Activated T-helper 1 cell treated with anti-CD3 and anti-CD28 coated beads, Interleukin-12 subunit alpha, Interleukin-12 subunit beta, Interleukin-2, Interleukin-4 antibody, amounts not matched to agents 30 ng/mL and 10 ng/mL and 1 ng/mL, durations not matched to agents 14 hours and 24 hours and 36 hours (primary cell): ENCODE results near the gene PDGFC. TPM values are rescaled to one million over a fixed set of nuclear protein-coding genes. Genes with fewer than 3 reads are reported as not detected.
"Not testable (repeated sequence)": the region's sequence is repeated elsewhere in the genome, so short reads cannot be mapped to it uniquely, and the experiment has no call there.

Experiments used
- DNase-seq: peaks from one replicate; pipeline ENCODE4 v3.0.0; 2021; ENCODE audit warnings: low spot score
- H3K27ac Mint-ChIP-seq: one replicate; pipeline ENCODE4 v1.8.0; 2021; ENCODE audit warnings: mild to moderate bottlenecking, mixed read lengths
- H3K27me3 Mint-ChIP-seq: one replicate; pipeline ENCODE4 v1.8.0; 2022; ENCODE audit warnings: mild to moderate bottlenecking, moderate library complexity, mixed read lengths; ENCODE audit not compliant: insufficient read depth
- H3K36me3 Mint-ChIP-seq: one replicate; pipeline ENCODE4 v1.8.0; 2021; ENCODE audit warnings: low read depth, mixed read lengths
- H3K4me1 Mint-ChIP-seq: one replicate; pipeline ENCODE4 v1.8.0; 2021; ENCODE audit warnings: low read depth, mixed read lengths
- H3K4me3 Mint-ChIP-seq: one replicate; pipeline ENCODE4 v1.8.0; 2021; ENCODE audit warnings: mild to moderate bottlenecking, moderate library complexity, mixed read lengths
- H3K9me3 Mint-ChIP-seq: one replicate; pipeline ENCODE4 v1.8.0; 2021; ENCODE audit warnings: mixed read lengths
- intact Hi-C: fragments of 100-400 bp; cut with micrococcal nuclease; formaldehyde crosslinking; loops from one replicate; pipeline ENCODE4 v1.15.1; 2024
- total RNA-seq: library from RNA; stranded (reverse); gene quantifications from 2 replicates; pipeline ENCODE4 v1.2.3, GENCODE V29; 2022

Gene PDGFC
- total RNA-seq, 1 donor from 2014 or later = not detected

DNA sequence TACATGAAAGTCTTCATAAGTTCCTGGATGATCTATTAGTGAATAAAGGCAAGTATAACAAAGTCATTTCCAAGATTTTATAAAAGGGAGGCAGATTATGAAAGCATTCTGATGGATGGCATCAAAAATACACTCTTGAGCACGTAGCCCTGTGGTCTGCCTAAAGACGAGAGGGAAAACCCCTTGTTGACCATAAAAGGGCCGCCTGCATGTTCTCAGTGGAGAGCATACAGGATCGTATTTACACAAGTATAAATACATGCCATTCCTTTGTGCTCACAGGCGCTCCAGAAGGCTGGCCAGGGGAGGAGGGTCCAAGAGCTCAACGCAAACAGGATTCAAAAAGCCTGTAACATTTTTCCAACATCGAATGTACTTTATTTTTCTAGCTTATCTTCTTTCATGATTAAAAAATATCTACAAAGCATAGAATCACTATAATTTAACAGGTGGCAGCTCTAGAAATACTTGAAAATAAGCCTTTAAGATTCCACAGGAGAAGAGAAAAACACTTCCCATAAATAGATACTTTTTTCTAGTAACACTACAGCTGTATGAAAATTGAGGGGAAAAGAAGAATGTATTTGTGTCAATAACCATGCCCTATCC lies 29.6 kb downstream of the PDGFC start:
- Mint-ChIP-seq H3K4me3 (no peak overlapping the region), H3K36me3 (no peaks in the 10 kb centered on the region), H3K9me3 (no peaks in the 10 kb centered on the region), H3K27ac (no peak overlapping the region), H3K27me3 (no peaks in the 10 kb centered on the region), H3K4me1 (no peaks in the 10 kb centered on the region)
- intact Hi-C loops = no loop called here
- no peak for DNase-seq

DNA sequence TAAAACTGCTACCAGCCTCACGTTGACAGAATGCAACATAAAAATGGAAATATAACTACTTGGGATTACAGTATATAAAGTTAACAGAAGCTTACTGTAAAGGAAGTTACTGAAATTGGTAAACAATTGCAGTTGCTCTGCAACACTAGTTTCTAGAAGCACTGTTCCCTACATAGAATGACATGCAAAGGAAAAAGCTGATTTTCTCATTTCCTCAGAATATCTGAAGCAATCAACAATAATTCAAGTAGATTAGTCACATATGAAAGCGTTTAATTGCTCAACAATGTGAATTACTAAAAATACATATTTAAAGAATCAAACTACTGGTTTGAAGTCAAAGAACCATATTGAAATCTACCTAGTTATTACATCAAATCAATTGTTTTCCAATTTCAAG lies 31.8 kb downstream of the PDGFC start:
- no peaks in the 10 kb centered on the region for H3K27me3 Mint-ChIP-seq
- no peak for DNase-seq
- H3K4me1 Mint-ChIP-seq = no peaks in the 10 kb centered on the region
- intact Hi-C loops = no loop called here
- no peaks in the 10 kb centered on the region for H3K9me3 Mint-ChIP-seq
- H3K36me3 Mint-ChIP-seq = no peaks in the 10 kb centered on the region
- no peak overlapping the region for H3K4me3 Mint-ChIP-seq
- no peak overlapping the region for H3K27ac Mint-ChIP-seq

DNA sequence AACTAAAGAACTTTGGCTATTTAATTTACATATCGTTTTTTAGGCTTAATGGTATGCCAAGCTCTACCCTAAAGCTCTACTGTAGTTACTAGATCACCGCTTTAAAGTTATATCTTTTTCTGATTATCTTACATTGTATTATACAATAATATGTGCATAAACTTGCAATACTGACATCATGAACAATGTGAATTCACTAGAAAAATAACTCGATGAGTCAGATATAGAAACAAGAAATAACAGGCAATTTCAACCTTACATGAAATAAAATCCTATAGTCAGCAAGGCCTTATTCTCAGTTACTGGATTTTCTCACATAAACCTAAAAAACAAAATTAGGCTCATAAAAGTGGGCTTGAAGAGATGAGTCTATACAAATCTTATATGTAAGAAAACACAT lies 32.5 kb downstream of the PDGFC start:
- H3K27me3 Mint-ChIP-seq = no peaks in the 10 kb centered on the region
- no peaks in the 10 kb centered on the region for H3K4me1 Mint-ChIP-seq
- no peaks in the 10 kb centered on the region for H3K9me3 Mint-ChIP-seq
- intact Hi-C loops = no loop called here
- H3K4me3 Mint-ChIP-seq = no peak overlapping the region
- H3K36me3 Mint-ChIP-seq = no peaks in the 10 kb centered on the region
- DNase-seq = no peak
- no peak overlapping the region for H3K27ac Mint-ChIP-seq

DNA sequence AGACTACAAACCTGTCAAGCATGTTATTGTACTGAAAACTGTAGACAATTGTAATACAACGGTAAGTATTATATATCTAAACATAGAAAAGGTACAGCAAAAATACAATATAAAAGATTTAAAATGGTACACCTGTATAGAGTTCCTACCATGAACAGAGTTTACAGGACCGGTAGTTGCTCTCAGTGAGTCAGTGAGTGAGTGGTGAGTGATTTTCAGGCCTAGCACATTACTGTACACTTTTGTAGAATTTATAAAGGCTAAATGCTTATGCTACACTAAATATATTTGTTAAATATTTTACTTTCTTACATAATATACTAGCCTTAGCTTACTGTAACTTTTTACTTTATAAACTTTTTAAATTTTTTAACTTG lies 37.4 kb downstream of the PDGFC start:
- Mint-ChIP-seq H3K27me3 (no peaks in the 10 kb centered on the region), H3K36me3 (no peaks in the 10 kb centered on the region), H3K9me3 (no peaks in the 10 kb centered on the region), H3K4me1 (no peaks in the 10 kb centered on the region), H3K27ac (no peak overlapping the region), H3K4me3 (no peak overlapping the region)
- DNase-seq = no peak
- intact Hi-C loops = no loop called here

DNA sequence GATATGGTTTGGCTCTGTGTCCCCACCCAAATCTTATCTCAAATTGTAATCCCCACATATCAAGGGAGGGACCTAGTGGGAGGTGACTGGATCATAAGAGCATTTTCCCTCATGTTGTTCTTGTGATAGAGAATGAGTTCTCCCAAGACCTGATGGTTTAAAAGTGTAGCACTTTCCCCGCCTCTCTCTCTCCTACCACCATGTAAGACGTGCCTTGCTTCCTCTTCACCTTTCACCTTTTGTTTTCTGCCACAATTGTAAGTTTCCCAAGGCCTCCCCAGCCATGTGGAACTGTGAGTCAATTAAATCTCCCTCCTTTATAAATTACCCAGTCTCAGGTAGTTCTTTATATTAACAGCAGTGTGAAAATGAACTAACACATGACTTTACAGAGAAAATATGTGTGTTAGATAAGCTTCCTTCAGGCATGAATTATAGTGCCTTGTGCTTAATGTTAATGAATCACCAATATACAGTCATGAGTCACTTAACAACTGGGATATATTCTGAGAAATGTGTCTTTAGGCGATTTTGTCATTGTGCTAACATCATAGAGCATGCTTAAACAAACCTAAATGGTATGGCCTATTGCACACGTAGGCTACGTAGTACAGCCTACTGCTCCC lies 37.9 kb downstream of the PDGFC start:
- Mint-ChIP-seq H3K27me3 (no peaks in the 10 kb centered on the region), H3K27ac (no peak overlapping the region), H3K4me1 (no peaks in the 10 kb centered on the region), H3K9me3 (no peaks in the 10 kb centered on the region), H3K4me3 (no peak overlapping the region), H3K36me3 (no peaks in the 10 kb centered on the region)
- intact Hi-C loops = no loop called here
- no peak for DNase-seq

DNA sequence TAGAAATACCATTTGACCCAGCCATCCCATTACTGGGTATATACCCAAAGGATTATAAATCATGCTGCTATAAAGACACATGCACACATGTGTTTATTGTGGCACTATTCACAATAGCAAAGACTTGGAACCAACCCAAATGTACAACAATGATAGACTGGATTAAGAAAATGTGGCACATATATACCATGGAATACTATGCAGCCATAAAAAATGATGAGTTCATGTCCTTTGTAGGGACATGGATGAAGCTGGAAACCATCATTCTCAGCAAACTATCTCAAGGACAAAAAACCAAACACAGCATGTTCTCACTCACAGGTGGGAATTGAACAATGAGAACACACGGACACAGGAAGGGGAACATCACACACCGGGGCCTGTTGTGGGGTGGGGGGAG lies 39.2 kb downstream of the PDGFC start:
- H3K36me3 Mint-ChIP-seq, H3K27ac Mint-ChIP-seq, intact Hi-C loops, H3K4me3 Mint-ChIP-seq, H3K4me1 Mint-ChIP-seq, H3K9me3 Mint-ChIP-seq, DNase-seq, H3K27me3 Mint-ChIP-seq: not testable (repeated sequence)

DNA sequence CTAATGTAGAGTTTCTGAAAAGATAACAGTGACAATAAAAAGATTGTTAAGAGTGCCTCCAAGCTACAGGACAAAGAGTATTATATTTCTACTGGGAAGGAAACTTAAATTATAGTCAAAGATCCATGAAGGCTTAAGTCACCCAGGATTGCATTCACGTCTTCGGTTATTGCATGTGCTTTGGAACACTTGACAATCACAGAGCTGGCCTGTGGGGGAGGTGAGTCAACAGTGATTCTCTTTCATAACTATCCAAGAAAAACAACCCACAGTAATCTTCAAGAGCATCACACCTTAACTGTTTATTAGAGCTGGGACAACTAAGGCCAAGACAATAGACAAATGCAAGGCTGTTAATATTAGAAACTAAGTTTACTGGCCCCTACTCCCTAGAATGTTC lies 40.3 kb downstream of the PDGFC start:
- Mint-ChIP-seq H3K4me1 (no peaks in the 10 kb centered on the region), H3K4me3 (no peak overlapping the region), H3K9me3 (no peaks in the 10 kb centered on the region), H3K27ac (no peak overlapping the region), H3K27me3 (no peaks in the 10 kb centered on the region), H3K36me3 (no peaks in the 10 kb centered on the region)
- intact Hi-C loops = no loop called here
- DNase-seq = no peak

DNA sequence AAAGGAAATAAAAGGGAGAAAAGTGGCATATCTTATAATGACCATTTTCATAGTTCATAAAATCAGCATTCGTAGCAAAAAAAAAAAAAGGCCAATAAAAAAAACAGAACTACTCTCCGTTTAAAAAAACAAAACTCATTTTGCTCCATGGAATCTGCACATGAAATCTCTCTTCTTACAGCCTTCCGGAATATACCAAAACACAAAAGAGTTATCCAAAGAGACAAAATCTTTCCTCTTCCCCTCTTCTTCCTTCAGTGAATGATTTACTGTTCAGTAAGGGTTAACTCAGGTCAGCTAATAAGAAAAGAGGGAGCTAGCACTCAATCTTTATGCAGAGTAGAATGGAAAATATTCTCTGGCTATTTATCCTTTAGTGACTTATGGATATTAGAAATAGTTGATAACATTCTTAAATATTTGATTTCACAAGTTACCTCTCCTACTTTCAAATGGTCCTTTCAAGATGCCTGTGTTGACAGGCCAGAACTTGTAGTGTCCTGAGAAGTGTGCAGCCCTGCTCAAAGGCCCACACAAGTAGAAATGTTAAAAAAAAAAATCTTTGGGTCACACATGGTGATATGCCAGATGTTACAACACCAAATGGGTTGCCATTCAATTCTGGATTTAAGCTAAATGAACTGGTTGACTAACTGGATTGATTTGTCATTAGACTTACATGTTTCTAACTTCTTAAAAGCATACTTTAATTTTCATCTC lies 42.1 kb downstream of the PDGFC start:
- DNase-seq = no peak
- H3K4me3 Mint-ChIP-seq = no peak overlapping the region
- H3K9me3 Mint-ChIP-seq = no peaks in the 10 kb centered on the region
- intact Hi-C loops = no loop called here
- no peaks in the 10 kb centered on the region for H3K27me3 Mint-ChIP-seq
- H3K4me1 Mint-ChIP-seq = no peaks in the 10 kb centered on the region
- H3K36me3 Mint-ChIP-seq = no peaks in the 10 kb centered on the region
- no peak overlapping the region for H3K27ac Mint-ChIP-seq

DNA sequence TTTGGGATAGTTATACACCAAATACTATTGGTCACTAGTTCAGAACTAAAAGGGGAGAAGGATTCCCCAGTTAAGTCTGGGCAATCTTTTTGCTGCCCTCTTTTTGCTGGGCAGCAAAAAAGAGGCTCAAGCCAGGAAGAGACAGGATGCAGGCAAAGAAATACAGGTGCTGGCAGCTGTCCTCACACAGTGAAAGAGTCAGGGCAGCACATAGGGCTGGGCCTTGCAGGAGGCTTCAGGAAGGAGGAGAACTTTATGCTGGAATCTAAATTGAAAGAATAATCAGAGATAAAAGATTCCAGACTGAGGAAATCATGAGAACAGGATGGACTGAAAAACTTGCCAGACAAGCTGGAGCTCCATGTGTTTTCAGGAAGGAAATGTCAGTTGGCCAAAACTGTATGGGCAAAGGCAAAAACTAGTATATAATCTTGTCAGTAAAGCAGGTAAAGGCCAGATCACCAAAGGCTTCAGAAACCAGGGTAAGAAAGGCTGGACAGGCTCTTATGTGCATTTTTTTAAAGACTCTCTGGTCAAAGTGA lies 46.8 kb downstream of the PDGFC start:
- no peaks in the 10 kb centered on the region for H3K4me1 Mint-ChIP-seq
- H3K36me3 Mint-ChIP-seq = no peaks in the 10 kb centered on the region
- DNase-seq = no peak
- H3K27ac Mint-ChIP-seq = no peak overlapping the region
- H3K27me3 Mint-ChIP-seq = no peaks in the 10 kb centered on the region
- no peak overlapping the region for H3K4me3 Mint-ChIP-seq
- intact Hi-C loops = no loop called here
- H3K9me3 Mint-ChIP-seq = no peaks in the 10 kb centered on the region

DNA sequence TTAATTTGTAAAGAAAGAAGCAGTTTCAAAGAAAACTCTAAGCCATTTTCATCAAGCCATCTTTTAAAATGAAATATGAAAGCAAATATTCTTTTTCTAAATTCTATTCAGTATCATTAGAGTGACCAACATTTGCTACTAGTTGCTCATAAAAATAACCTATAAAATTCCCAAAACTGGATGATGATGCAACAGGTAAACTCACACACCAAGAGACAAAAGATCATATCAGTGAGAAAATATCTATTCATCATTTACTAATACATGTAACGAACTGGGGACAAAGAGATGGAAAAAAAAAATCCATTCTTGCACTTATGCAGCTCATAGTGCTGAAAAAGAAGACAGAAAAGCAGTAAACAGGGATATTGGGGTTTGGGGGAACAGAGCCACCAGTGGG lies 48.1 kb downstream of the PDGFC start:
- no peaks in the 10 kb centered on the region for H3K4me1 Mint-ChIP-seq
- no peaks in the 10 kb centered on the region for H3K27me3 Mint-ChIP-seq
- H3K4me3 Mint-ChIP-seq = no peak overlapping the region
- DNase-seq = no peak
- no peaks in the 10 kb centered on the region for H3K9me3 Mint-ChIP-seq
- intact Hi-C loops = no loop called here
- no peaks in the 10 kb centered on the region for H3K36me3 Mint-ChIP-seq
- H3K27ac Mint-ChIP-seq = no peak overlapping the region

DNA sequence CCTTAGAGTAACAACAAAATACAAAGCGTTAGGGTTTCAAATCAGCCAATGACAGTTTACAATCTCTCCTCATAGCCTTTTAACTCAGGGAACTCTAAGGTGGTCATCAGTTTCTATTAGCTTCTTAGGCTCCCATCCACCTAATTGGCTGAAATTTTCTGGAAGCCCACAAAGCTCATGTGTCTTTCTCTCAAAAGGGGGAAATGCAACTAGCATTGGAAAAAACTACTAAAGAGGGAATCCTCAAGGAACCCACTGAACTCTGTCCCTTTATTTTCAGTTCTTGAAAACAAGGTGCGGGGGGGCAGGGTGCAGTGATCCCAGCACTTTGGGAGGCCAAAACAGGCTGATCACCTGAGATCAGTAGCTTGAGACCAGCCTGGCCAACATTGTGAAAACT lies 56.4 kb downstream of the PDGFC start:
- Mint-ChIP-seq H3K27me3 (no peaks in the 10 kb centered on the region), H3K27ac (no peak overlapping the region), H3K4me1 (no peaks in the 10 kb centered on the region), H3K4me3 (no peak overlapping the region), H3K9me3 (peaks cover 4% of the 10 kb centered on the region), H3K36me3 (no peaks in the 10 kb centered on the region)
- no peak for DNase-seq
- intact Hi-C loops = no loop called here

DNA sequence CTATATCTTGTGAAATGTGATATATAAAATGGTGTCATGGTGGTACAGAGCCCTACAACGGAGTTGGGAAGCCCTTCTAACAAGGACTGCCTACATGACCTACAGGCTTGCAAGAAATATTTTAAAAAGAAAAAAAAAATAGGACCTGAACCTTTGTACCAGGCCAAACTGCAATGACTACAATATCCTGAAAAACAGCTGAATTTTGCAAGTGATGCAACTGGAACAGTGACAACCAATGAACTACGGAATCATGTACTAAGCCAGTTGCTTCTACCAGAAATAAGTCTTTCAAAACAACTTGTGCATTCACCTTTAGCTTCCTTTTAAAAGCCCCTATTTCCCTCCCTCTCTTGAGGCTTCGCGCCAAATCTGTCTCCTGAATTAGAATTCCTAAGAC lies 58.4 kb downstream of the PDGFC start:
- no peak overlapping the region for H3K27ac Mint-ChIP-seq
- H3K9me3 Mint-ChIP-seq = peaks cover 4% of the 10 kb centered on the region
- intact Hi-C loops = no loop called here

DNA sequence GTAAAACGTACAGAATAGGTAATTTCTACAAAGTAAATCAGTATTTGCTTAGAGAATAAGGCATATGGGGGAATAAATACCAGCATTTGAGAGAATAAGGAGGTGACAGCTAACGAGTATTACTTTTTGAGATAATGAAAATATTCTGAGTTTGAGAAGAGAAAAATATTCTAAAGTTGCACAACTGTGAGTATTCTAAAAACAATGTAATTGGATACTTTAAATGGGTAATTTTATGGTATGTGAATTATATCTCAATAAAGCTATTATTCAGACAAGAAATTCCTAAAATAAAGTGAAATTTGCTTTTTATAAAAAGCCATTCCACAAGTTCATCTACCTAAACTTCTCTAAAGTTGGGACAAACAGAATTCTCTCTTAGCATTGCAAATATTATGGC lies 62.6 kb downstream of the PDGFC start:
- H3K4me3 Mint-ChIP-seq = no peak overlapping the region
- intact Hi-C loops = no loop called here
- no peak overlapping the region for H3K27ac Mint-ChIP-seq
- no peaks in the 10 kb centered on the region for H3K36me3 Mint-ChIP-seq
- H3K4me1 Mint-ChIP-seq = no peaks in the 10 kb centered on the region
- DNase-seq = no peak
- H3K9me3 Mint-ChIP-seq = peaks cover 4% of the 10 kb centered on the region
- H3K27me3 Mint-ChIP-seq = no peaks in the 10 kb centered on the region

More for the DNA sequence above, 58.4 kb downstream of the PDGFC start:
- H3K4me1 Mint-ChIP-seq = no peaks in the 10 kb centered on the region
- H3K4me3 Mint-ChIP-seq = no peak overlapping the region
- no peak for DNase-seq
- H3K36me3 Mint-ChIP-seq = no peaks in the 10 kb centered on the region
- no peaks in the 10 kb centered on the region for H3K27me3 Mint-ChIP-seq
